Left cardiac atrium (tissue), 4 donors: ENCODE data around the gene BAZ1A. TPM values are rescaled to one million over a fixed set of nuclear protein-coding genes. Genes with fewer than 3 reads are reported as not detected.
"Not testable (repeated sequence)": the region's sequence is repeated elsewhere in the genome, so short reads cannot be mapped to it uniquely, and the experiment has no call there.

ENCODE experiments used
- ATAC-seq, 2 donors: fragments of 200-7000 bp; cut with Tn5 transposase; one replicate each; pipeline ENCODE4 v1.9.1; 2020; ENCODE audit warnings: mild to moderate bottlenecking in 2 of 2, moderate library complexity in 2 of 2
- DNase-seq: peaks from one replicate; pipeline ENCODE4 v3.0.0-alpha.2; 2020
- intact Hi-C, 2 donors: fragments of 100-400 bp; cut with DNase I; formaldehyde crosslinking; loops; one replicate each; pipeline versions ENCODE4 v1.14.1 to v1.15.1; 2022 to 2023
- total RNA-seq, 2 donors: library from RNA; stranded (reverse); fragmentation: NEBNext Ultra II Directional; extraction: Animal tissue kit (Norgen Biotek cat#: 25700); gene quantifications; one replicate each; pipeline ENCODE4 v1.2.1, GENCODE V29; 2021
- donor health status: DM: no; HTN: yes; CAD: no.
- donor health status: DM: no; HTN: yes; CAD: no; lungs with severe emphysema.
- donor health status: DM: yes; HTN: yes; CAD: no.
- donor health status: Dilated cardiomyopathy.

BAZ1A gene
- total RNA-seq, 2 donors from 2014 or later: 8.2 to 13.8 TPM

DNA sequence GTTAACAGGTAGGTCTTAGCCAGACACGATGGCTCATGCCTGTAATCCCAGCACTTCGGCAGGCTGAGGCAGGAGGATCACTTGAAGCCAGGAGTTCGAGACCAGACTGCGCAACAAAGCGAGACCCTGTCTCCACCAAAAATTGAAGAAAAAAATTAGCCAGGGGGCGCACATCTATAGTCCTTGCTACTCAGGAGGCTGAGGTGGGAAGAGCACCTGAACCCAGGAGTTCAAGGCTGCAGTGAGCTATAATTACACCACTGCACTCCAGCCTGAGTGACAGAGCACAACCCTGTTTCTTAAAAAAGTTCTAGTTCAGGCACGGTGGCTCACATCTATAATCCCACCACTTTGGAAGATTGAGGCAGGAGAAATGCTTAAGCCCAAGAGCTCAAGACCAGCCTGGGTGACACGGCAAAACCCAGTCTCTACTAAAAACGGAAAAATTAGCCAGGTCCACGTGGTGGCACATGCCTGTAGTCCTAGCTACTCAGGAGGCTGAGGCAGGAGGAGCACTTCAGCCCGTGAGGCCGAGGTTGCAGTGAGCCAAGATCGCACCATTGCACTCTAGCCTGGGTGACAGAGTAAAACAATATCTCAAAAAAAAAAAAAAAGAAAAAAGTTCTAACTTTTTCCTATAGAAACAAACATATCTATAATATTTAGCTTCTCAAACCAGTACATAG lies 9.1 kb downstream of the BAZ1A start:
- intact Hi-C loops: no loop called here
- ATAC-seq (no peak), DNase-seq (no peak)

DNA sequence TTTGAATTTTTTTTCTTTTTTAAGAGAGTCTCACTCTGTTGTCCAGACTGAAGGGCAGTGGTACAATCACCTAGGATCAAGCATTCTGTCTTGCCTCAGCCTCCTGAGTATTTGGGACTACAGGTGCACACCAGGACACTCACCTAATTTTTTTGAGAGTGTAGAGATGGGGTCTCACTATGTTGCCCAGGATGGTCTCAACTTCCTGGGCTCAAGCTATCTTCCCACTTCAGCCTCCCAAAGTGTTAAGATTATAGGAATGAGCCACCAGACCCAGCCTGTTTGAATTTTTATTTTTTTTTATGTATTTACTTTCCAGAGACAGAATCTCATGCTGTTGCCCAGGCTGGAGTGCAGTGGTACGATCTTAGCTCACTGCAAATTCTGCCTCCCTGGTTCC lies 11.3 kb downstream of the BAZ1A start:
- intact Hi-C loops: no loop called here

DNA sequence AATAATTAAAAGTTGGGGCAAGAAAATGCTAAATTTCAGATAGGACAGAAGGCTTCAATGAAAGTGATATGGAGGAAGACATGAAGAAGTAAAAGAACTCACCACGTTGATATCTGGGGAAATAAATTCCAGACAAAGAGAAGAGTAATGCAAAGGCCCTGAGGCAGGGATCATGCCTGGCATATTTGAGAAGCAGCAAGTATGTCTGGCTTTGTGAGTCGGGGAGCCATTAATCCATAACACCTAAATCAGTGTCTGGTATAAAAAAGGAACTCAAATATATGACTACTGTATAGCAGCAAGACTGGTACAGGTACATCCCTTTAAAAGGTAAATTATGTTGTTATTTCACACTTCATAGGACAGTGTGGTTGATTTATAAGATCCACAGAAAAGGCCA lies 16.4 kb downstream of the BAZ1A start:
- ATAC-seq (no peak), DNase-seq (no peak)
- intact Hi-C loops: no loop called here

More for the DNA sequence above, 11.3 kb downstream of the BAZ1A start:
- ATAC-seq (no peak), DNase-seq (no peak)

DNA sequence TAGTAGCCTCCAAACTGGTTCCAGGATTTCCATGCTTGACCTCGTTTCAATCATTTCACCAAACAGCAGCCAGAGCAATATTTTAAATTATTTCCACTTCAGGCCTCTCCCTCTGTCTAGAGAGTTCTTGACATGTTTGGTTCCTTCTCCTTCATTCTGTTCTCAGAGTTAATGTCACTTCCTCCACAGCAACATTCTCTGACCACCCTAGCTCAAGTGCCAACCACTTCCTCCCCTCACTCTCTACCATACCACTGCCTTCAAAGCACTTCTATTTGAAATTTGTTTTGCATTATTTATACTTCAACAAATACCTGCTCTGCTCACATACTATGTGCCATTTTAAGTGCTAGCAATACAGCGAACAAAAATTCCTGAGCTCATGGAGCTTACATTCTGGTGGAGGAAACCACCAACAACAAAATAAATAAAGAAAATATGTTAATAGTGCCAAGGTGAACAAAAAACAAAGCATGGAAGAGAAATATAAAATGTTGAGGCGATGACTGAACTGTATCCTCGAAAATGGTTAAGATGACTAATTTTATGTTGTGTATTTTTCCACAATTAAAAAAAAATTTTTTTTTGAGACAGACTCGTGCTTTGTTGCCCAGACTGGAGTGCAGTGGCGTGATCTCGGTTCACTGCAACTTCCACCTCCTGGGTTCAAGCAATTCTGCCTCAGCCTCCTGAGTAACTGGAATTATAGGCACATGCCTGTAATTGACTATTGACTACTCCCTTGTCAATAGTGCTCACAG lies 17.3 kb downstream of the BAZ1A start:
- intact Hi-C loops: no loop called here
- ATAC-seq (peak in 1 of 2 donors; percentile 34), DNase-seq (no peak)

DNA sequence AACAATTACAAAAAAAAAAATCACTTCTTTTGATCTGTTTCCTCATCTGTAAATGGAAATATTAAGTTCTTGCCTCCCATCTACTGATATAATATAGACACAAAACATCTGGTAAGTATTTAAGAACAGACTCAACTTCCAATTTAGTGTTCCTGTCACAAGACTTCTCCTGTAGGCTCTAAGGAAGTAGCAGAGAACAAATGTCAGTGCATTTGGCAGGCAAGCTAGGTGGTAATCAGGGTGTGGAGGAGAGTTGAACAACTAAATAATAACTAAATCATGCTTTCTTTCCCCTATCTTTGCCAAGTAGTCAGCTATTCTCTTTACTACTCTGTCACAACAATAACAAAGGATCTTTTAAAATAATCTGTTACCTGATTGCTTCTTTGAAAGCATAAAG lies 22.1 kb downstream of the BAZ1A start:
- ATAC-seq (no peak), DNase-seq (no peak)
- intact Hi-C loops: no loop called here

DNA sequence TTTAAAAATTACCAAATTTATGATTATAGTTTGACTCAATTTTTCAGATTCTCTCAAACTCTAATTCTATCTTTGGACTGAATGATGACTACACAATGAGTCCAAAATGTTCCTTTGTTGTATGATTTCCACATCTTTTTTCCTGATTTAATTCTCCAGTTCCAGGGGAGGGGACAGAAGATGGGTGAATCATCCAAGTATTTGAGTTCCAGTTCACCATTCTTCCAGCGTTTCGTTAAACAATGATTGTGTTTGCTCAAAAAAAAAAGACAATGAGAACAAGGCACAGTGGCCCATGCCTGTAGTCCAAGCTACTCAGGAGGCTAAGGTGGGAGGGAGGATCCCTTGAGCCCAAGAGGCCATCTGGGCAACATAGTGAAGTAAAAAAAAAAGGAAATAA lies 23.8 kb downstream of the BAZ1A start:
- no peak for ATAC-seq
- no peak for DNase-seq
- intact Hi-C loops: no loop called here

DNA sequence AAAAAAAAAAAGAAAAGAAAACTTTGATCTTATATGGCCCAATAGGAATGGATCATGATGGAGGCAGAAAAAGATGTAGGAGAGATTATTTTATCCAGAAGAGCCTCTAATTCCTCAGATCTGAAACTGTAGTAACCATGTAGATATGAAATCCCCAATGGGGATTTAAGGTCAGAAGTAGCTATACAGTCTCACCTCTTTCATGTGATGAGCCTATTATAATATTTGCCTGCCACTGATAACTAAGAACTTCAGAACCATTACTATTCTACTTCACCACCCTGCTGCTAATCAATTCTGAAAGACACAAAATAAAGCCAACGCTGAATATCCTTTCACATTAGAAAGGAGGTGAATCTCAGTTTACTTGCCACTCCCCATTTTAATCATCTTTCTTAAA lies 29.3 kb downstream of the BAZ1A start:
- ATAC-seq: no peak
- no peak for DNase-seq
- intact Hi-C loops: no loop called here

DNA sequence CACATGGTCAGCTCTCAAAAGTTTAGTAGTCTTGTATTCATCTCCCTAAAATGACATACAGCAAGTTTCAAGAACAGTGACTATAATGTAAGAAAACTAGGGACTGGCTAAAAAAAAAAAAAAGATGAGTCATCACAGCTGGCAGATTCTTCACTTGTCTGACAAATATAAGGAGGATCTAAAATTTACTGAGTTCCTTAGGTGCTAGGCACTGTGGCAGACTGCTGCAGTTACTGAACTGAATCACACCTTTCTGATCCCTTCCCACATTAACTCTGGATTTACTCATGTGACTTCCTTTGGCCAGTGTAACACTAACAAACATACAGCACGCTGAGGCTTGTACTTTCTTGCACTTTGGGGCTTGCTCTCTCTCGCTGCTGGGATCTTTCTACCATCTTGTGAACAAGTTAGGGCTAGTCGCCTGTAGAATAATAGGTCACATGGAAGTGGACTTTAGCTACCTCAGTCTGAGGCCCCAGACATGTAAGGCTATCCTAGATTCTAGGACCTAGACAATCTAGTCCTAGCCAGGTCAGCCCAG lies 32.1 kb downstream of the BAZ1A start:
- ATAC-seq (peak; percentile 38 to 92), DNase-seq (no peak)
- intact Hi-C loops: no loop called here

DNA sequence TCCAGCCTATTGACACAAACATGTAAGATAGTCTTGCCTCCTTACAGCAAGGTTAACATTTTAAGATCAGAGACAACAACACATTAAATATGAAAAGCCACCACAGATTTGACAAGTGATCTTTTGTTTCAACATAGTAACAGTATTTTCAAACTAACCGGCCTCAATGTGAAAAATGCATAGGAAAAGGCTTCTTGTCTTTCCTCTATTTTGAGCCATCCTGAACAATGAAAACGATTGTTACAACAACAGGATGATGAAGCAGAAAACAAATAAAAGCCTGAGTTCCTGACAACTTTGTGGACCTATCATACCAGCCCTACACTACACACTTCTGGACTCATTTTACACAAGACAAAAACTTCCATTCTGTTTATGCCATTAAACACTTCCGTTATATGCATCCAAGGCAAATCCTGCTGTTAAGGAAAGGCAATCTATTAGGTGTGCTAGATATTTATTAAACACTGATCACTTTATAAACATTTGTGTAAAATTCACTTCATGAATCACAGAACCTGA lies 37.3 kb downstream of the BAZ1A start:
- intact Hi-C loops: no loop called here
- DNase-seq (no peak), ATAC-seq (no peak)

DNA sequence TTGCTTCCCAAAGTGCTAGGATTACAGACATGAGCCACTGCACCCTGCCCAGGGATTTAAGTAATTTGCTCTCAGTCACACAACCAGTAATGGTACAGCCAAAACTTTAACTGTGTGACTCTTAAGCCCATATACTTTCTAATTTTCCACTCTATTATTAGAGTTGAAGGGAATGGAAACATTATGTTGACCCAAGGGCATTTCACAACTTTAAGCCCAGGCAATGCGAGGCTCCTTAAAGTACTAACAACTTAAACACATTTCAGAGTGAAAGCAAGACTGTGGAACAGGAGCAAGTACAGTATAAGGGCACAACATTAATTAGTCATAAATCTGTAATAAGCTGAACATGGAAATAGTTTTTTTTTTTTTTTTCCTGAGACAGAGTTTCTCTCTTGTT lies 39.8 kb downstream of the BAZ1A start:
- ATAC-seq: no peak
- DNase-seq: no peak
- intact Hi-C loops: no loop called here

DNA sequence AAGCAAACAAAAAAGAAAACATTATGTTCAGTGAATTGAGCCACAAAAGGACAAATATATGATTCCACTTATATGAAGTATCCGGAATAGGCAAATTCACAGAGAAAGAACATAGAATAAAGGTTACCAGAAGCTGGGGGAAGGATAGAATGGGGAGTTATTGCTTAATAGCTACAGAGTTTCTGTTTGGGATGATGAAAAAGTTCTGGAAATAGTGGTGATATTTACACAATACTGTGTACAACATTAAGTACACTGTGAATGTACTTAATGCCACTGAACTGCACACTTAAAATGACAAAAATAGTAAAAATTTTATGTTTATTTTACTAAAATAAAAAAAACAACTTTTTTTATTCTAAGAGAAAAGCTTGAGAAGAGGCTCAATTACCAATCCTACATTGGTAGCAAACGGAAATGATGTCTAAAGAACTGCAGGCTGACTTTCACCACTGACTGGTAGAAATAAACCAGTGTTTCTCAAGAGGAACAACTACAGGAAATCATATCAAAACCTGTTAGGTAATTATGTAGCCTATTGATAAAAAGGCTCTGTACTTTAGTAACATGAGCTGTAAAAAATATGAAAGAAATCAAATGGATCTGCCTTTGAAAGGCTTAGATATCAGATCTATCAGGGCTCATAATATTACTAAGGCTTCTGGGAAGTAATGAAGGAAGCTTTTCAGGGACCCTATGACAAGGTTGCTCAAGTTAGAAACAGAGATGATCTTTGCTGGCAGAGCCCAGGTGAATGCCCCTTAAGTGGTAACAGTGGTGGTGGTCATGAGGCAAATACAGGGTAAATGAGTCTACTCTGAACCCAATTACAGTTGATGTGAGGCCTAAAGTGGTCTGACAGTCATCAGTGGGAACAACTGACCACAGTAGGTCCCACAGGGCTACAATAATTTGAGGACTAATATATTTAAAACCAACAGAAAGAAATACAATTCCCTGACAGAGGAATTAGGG lies 41.3 kb downstream of the BAZ1A start:
- DNase-seq (no peak), ATAC-seq (peak in 1 of 2 donors; percentile 34)
- intact Hi-C loops: no loop called here

DNA sequence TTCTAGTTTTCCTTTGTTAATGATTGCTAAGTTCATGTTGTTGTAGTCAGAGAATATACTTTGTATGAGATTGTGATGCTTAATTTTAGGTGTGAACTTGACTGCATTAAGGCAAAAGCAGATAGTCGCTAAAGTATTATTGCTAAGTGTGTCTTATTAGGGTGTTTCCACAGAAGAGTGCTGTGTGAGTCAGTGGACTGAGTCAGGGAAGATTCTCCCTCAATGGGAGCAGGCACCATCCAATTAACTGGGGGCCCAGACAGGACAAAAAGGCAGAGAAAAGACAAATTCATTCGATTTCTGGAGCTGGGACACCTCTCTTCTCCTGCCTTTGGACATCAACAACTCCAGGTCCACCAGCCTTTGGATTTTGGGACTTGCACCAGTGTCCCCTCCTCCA lies 48.5 kb downstream of the BAZ1A start:
- no peak for DNase-seq
- ATAC-seq: peak in 1 of 2 donors; percentile 23
- intact Hi-C loops: no loop called here

DNA sequence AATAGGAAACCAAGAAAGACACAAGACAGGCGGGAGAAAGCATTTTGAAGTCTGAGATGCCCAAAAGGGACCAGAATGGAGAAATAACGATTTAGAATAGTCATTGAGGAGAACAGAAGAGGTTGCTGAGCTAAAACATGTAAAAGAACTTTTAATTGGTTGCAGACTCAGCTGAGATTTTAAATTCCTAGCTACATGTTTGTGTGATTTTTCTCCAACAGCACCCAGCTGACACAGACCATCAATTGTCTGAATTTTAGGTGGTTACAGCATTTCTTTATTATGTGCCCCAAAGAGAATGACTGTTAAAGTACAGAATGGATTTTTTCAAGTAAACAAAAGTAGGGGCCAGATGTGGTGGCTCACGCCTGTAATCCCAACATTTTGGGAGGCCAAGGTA lies 50.3 kb downstream of the BAZ1A start:
- DNase-seq: no peak
- no peak for ATAC-seq
- intact Hi-C loops: no loop called here

DNA sequence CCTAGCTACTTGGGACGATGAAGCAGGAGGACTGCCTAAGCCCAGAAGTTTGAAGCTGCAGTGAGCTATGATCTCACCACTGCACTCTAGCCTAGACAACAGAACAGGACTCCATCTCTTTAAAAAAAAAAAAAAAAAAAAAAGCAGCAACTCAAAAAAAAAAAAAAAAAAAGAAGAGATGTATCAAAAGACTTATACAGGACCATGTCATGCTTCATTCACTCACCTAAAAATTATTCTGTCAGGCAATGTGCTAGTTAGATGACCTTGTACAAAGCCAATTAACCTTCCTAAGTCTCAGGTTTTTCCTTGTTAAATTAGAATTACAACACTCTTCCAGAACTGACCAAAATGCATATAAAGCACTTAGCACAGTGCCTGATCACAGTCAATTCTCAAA lies 50.9 kb downstream of the BAZ1A start:
- intact Hi-C loops: no loop called here
- ATAC-seq (no peak), DNase-seq (no peak)

DNA sequence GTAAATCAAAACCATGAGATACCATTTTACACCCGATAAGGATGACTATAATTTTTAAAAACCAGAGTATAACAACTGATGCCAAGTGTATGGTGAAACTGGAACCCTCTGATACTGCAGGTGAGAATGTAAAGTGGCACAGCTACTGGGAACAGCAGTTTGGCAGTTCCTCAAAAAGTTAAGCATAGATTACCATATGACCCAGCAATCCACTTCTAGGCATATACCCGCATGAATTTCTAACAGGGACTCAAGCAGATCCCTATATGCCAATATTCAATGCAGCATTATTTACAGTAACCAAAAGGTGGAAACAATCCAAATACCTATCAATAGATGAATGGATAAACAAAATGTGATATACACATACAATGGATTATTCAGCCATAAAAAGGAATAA lies 57.4 kb downstream of the BAZ1A start:
- intact Hi-C loops: no loop called here
- no peak for DNase-seq
- ATAC-seq: no peak

DNA sequence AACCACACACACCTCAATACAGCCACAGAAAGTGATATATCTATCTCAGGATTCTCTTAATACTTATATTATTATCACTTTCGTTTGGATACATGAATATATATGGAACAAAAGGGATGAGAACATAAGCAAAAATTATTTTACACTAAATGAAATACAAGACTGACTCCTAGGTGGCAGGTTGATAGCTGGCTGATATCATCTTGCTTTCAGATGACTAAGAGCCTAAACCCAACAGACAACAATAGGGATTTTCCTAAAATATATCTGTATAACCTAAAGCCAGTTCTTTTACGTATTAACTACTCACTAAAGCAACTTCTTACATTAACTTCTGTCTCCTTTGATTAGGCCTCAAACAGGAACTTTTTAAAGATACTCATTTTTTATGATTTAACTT lies 65.1 kb downstream of the BAZ1A start:
- DNase-seq: no peak
- ATAC-seq: no peak
- intact Hi-C loops: no loop called here

DNA sequence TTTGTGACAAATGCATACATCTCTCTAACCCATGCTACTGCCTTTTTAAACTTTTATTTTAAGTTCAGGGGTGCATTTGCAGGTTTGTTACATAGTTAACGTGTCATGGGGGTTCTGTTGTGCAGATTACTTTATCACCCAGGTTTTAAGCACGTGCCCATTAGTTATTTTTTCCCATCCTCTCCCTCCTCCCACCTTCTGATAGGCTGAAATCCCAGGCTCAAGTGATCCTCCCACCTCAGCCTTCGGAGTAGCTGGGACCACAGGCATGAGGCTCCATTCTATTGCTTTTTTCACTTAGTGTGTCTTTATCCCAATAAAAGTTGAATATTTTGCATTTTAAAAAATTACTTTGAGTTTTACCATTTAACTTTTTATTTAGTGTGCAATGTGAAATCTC lies 68.9 kb downstream of the BAZ1A start:
- intact Hi-C loops: no loop called here
- ATAC-seq (no peak), DNase-seq (no peak)

DNA sequence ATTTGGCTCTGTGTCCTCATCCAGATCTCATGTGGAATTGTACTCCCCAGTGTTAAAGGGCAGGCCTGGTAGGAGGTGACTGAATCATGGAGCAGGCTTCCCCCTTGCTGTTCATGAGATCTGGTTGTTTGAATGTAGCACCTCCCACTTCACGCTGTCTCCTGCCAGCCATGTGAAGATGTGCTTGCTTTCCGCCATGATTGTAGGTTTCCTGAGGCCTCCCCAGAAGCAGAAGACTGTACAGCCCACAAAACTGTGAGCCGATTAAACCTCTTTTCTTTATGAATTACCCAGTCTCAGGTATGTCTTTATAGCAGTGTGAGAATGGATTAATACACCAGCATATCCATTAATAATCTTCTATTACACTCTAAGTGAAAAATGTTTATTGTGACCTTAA lies 70.2 kb downstream of the BAZ1A start:
- ATAC-seq (no peak), DNase-seq (no peak)
- intact Hi-C loops: no loop called here

DNA sequence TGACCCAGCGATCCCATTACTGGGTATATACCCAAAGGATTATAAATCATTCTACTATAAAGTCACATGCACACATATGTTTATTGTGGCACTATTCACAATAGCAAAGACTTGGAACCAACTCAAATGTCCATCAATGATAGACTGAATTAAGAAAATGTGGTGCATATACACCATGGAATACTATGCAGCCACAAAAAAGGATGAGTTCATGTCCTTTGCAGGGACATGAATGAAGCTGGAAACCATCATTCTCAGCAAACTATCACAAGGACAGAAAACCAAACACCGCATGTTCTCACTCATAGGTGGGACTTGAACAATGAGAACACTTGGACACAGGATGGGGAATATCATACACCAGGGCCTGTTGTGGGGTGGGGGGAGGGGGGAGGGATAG lies 76.3 kb downstream of the BAZ1A start:
- ATAC-seq, DNase-seq, intact Hi-C loops: not testable (repeated sequence)
